GM12872 (cell line): ENCODE results near the gene NNMT.

Experiments used
- CTCF ChIP-seq: IDR thresholded peaks from 3 replicates; pipeline ENCODE4 v1.5.1; 2011; ENCODE audit warnings: low read depth, mild to moderate bottlenecking, low read length, moderate library complexity; ENCODE audit not compliant: insufficient read depth

NNMT gene

GRCh38 chr11:114358716-114359115 is 62.5 kb downstream of the NNMT start:
- TF ChIP-seq CTCF: no peak

- TF ChIP-seq CTCF: no peak
Measured at GRCh38 chr11:114359342-114359741, 63.1 kb downstream of the NNMT start.

- TF ChIP-seq CTCF: no peak
Measured at GRCh38 chr11:114362326-114362725, 66.1 kb downstream of the NNMT start.

- TF ChIP-seq CTCF: no peak
Measured at GRCh38 chr11:114362958-114363357, 66.8 kb downstream of the NNMT start.
